ENCODE measurements around the gene EPHB1. TPM values are rescaled to one million over a fixed set of nuclear protein-coding genes. Genes with fewer than 3 reads are reported as not detected.

EPHB1 gene
- total RNA-seq, 1 experiment from 2014 or later, result 7.0 TPM

DNA sequence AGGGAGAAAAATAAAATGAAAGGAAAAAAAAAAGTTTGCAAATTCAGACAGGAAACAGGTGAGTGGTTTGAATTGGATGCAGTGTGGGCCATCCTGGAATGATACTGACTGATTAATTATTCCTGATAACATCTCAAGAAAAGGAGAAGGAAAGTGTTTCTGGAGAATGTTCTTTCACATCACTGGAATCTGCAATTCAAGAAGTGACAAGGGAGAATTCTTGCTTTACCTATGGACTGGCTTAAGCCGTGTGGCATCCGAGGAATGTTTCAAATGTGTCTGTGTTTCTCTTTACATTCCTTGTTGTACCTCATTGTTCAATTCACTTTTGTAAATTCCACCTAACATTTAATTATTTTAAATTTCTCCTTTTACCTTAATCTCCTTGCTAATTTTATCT is 465.0 kb downstream of the EPHB1 start (continued):
- TF ChIP-seq, protein P1, sequence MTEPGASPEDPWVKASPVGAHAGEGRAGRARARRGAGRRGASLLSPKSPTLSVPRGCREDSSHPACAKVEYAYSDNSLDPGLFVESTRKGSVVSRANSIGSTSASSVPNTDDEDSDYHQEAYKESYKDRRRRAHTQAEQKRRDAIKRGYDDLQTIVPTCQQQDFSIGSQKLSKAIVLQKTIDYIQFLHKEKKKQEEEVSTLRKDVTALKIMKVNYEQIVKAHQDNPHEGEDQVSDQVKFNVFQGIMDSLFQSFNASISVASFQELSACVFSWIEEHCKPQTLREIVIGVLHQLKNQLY (CRISPR knock-in tag; IDR thresholded peaks at IDR 0.05), result no peak
- TF ChIP-seq, protein P2, sequence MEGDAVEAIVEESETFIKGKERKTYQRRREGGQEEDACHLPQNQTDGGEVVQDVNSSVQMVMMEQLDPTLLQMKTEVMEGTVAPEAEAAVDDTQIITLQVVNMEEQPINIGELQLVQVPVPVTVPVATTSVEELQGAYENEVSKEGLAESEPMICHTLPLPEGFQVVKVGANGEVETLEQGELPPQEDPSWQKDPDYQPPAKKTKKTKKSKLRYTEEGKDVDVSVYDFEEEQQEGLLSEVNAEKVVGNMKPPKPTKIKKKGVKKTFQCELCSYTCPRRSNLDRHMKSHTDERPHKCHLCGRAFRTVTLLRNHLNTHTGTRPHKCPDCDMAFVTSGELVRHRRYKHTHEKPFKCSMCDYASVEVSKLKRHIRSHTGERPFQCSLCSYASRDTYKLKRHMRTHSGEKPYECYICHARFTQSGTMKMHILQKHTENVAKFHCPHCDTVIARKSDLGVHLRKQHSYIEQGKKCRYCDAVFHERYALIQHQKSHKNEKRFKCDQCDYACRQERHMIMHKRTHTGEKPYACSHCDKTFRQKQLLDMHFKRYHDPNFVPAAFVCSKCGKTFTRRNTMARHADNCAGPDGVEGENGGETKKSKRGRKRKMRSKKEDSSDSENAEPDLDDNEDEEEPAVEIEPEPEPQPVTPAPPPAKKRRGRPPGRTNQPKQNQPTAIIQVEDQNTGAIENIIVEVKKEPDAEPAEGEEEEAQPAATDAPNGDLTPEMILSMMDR (IDR thresholded peaks at IDR 0.05), result no peak
- TF ChIP-seq ZNF423 (CRISPR knock-in tag; IDR thresholded peaks at IDR 0.05) (no peak), NR3C1 (CRISPR knock-in tag; conservative IDR thresholded peaks at IDR 0.05; ENCODE audit: low read depth) (no peak), FOXK1 (CRISPR knock-in tag; IDR thresholded peaks at IDR 0.05) (no peak), ATF1 (CRISPR knock-in tag; IDR thresholded peaks at IDR 0.05) (no peak), ESRRA (CRISPR knock-in tag; IDR thresholded peaks at IDR 0.05; ENCODE audit: borderline replicate concordance) (no peak), NFYB (CRISPR knock-in tag; conservative IDR thresholded peaks at IDR 0.05; ENCODE audit: low read depth) (no peak), ELF4 (CRISPR knock-in tag; IDR thresholded peaks at IDR 0.05; ENCODE audit: low read depth) (no peak)
- TF ChIP-seq, protein P3, sequence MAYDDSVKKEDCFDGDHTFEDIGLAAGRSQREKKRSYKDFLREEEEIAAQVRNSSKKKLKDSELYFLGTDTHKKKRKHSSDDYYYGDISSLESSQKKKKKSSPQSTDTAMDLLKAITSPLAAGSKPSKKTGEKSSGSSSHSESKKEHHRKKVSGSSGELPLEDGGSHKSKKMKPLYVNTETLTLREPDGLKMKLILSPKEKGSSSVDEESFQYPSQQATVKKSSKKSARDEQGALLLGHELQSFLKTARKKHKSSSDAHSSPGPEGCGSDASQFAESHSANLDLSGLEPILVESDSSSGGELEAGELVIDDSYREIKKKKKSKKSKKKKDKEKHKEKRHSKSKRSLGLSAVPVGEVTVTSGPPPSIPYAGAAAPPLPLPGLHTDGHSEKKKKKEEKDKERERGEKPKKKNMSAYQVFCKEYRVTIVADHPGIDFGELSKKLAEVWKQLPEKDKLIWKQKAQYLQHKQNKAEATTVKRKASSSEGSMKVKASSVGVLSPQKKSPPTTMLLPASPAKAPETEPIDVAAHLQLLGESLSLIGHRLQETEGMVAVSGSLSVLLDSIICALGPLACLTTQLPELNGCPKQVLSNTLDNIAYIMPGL (CRISPR knock-in tag; IDR thresholded peaks at IDR 0.05), result no peak
- TF ChIP-seq, protein P4, sequence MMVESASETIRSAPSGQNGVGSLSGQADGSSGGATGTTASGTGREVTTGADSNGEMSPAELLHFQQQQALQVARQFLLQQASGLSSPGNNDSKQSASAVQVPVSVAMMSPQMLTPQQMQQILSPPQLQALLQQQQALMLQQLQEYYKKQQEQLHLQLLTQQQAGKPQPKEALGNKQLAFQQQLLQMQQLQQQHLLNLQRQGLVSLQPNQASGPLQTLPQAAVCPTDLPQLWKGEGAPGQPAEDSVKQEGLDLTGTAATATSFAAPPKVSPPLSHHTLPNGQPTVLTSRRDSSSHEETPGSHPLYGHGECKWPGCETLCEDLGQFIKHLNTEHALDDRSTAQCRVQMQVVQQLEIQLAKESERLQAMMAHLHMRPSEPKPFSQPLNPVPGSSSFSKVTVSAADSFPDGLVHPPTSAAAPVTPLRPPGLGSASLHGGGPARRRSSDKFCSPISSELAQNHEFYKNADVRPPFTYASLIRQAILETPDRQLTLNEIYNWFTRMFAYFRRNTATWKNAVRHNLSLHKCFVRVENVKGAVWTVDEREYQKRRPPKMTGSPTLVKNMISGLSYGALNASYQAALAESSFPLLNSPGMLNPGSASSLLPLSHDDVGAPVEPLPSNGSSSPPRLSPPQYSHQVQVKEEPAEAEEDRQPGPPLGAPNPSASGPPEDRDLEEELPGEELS (CRISPR knock-in tag; IDR thresholded peaks at IDR 0.05), result no peak

DNA sequence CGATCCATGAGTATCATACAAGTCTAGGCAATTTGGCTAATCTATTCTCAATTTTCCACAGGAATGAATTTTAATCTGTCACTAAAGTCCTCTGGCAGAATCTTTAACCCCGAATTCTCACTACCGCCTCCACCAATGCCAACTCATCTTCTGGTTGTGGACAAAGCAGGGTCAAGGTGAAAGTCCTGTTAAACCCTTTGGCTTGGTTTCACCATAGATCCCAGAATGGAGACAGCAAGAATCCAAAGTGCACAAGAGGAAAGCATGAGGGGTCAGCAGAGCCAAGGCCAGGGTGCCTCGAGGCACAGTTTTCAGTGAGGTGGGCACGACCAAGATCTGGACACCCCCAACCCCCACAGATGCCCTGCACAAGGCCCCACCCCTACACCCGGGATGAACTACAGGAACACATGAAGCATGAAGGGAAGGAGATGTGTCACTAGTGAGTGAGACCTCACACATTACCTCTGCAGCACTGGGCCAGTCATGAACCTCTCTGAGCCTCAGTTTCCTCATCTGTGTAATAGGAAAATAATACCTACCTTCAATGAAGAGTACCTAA is 466.2 kb downstream of the EPHB1 start:
- no peak for TF ChIP-seq NR3C1 (CRISPR knock-in tag; conservative IDR thresholded peaks at IDR 0.05; ENCODE audit: low read depth)
- TF ChIP-seq FOXP1 (CRISPR knock-in tag; IDR thresholded peaks at IDR 0.05; ENCODE audit: borderline replicate concordance), result no peak
- TF ChIP-seq, protein P5, sequence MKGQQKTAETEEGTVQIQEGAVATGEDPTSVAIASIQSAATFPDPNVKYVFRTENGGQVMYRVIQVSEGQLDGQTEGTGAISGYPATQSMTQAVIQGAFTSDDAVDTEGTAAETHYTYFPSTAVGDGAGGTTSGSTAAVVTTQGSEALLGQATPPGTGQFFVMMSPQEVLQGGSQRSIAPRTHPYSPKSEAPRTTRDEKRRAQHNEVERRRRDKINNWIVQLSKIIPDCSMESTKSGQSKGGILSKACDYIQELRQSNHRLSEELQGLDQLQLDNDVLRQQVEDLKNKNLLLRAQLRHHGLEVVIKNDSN (CRISPR knock-in tag; IDR thresholded peaks at IDR 0.05), result no peak
- TF ChIP-seq, protein P1 (CRISPR knock-in tag; IDR thresholded peaks at IDR 0.05), result no peak
- no peak for TF ChIP-seq ZBTB21 (CRISPR knock-in tag; IDR thresholded peaks at IDR 0.05; ENCODE audit: borderline replicate concordance)
- no peak for TF ChIP-seq MYBL2 (CRISPR knock-in tag; IDR thresholded peaks at IDR 0.05)
- TF ChIP-seq, protein P6, sequence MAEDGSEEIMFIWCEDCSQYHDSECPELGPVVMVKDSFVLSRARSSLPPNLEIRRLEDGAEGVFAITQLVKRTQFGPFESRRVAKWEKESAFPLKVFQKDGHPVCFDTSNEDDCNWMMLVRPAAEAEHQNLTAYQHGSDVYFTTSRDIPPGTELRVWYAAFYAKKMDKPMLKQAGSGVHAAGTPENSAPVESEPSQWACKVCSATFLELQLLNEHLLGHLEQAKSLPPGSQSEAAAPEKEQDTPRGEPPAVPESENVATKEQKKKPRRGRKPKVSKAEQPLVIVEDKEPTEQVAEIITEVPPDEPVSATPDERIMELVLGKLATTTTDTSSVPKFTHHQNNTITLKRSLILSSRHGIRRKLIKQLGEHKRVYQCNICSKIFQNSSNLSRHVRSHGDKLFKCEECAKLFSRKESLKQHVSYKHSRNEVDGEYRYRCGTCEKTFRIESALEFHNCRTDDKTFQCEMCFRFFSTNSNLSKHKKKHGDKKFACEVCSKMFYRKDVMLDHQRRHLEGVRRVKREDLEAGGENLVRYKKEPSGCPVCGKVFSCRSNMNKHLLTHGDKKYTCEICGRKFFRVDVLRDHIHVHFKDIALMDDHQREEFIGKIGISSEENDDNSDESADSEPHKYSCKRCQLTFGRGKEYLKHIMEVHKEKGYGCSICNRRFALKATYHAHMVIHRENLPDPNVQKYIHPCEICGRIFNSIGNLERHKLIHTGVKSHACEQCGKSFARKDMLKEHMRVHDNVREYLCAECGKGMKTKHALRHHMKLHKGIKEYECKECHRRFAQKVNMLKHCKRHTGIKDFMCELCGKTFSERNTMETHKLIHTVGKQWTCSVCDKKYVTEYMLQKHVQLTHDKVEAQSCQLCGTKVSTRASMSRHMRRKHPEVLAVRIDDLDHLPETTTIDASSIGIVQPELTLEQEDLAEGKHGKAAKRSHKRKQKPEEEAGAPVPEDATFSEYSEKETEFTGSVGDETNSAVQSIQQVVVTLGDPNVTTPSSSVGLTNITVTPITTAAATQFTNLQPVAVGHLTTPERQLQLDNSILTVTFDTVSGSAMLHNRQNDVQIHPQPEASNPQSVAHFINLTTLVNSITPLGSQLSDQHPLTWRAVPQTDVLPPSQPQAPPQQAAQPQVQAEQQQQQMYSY (CRISPR knock-in tag; IDR thresholded peaks at IDR 0.05), result no peak
- no peak for TF ChIP-seq IRF2 (CRISPR knock-in tag; IDR thresholded peaks at IDR 0.05; ENCODE audit: borderline replicate concordance, low read depth)
- no peak for TF ChIP-seq RORB (CRISPR knock-in tag; IDR thresholded peaks at IDR 0.05)
- no peak for ATAC-seq
- POLR2A ChIA-PET, result no interaction called here
- no peak for DNase-seq (ENCODE audit: low spot score)
- Mint-ChIP-seq H3K4me1 (peaks cover 45% of the 10 kb centered on the region), H3K9me3 (peaks cover 14% of the 10 kb centered on the region), H3K27ac (no peak overlapping the region), H3K27me3 (ENCODE audit: low read depth) (no peaks in the 10 kb centered on the region), H3K4me3 (no peak overlapping the region), H3K36me3 (peaks cover 9% of the 10 kb centered on the region)
- CTCF ChIA-PET, result no interaction called here
